HG02938 (cell line): Measurements from ENCODE around the gene VAC14.

Experiments used
- ATAC-seq: cut with Tn5 transposase; IDR thresholded peaks from one replicate; pipeline ENCODE4 v1.9.1; 2021; ENCODE audit warnings: mild to moderate bottlenecking, moderate library complexity; ENCODE audit not compliant: unreplicated experiment

The VAC14 gene

GRCh38 chr16:70665806-70666735, 134.9 kb downstream of the VAC14 start:
- no peak for ATAC-seq

GRCh38 chr16:70665113-70665694, 135.8 kb downstream of the VAC14 start:
- no peak for ATAC-seq

- no peak for ATAC-seq
Observed at GRCh38 chr16:70664325-70665112, 136.4 kb downstream of the VAC14 start.

GRCh38 chr16:70663524-70664324, 137.2 kb downstream of the VAC14 start:
- ATAC-seq, result no peak

GRCh38 chr16:70662991-70663523, 137.9 kb downstream of the VAC14 start:
- ATAC-seq, result no peak

GRCh38 chr16:70661918-70662641, 138.9 kb downstream of the VAC14 start:
- no peak for ATAC-seq

- ATAC-seq, result no peak
Observed at GRCh38 chr16:70661534-70661917, 139.4 kb downstream of the VAC14 start.

- no peak for ATAC-seq
Observed at GRCh38 chr16:70660672-70661350, 140.1 kb downstream of the VAC14 start.

- no peak for ATAC-seq
Observed at GRCh38 chr16:70659953-70660671, 140.8 kb downstream of the VAC14 start.

GRCh38 chr16:70659546-70659945, 141.4 kb downstream of the VAC14 start:
- ATAC-seq, result no peak

GRCh38 chr16:70658921-70659320, 142.0 kb downstream of the VAC14 start:
- ATAC-seq, result no peak

GRCh38 chr16:70657956-70658355, 143.0 kb downstream of the VAC14 start:
- ATAC-seq, result no peak

GRCh38 chr16:70656712-70657263, 144.2 kb downstream of the VAC14 start:
- ATAC-seq, result no peak

GRCh38 chr16:70656065-70656711, 144.8 kb downstream of the VAC14 start:
- ATAC-seq, result no peak

- no peak for ATAC-seq
Observed at GRCh38 chr16:70653809-70654771, 146.9 kb downstream of the VAC14 start.

GRCh38 chr16:70653406-70653805, 147.6 kb downstream of the VAC14 start:
- ATAC-seq, result no peak

GRCh38 chr16:70652322-70652721, 148.6 kb downstream of the VAC14 start:
- ATAC-seq, result no peak
